HepG2 (cell line): ENCODE results near the gene STX10. TPM values are rescaled to one million over a fixed set of nuclear protein-coding genes. Genes with fewer than 3 reads are reported as not detected.
A peak's percentile ranks its signal among the peaks of the same experiment; 100 is the strongest.

Source experiments
- ARID4A ChIP-seq: sonication (generic); formaldehyde crosslinking; IDR thresholded peaks from 2 replicates; pipeline ENCODE4 v1.5.0; 2020; ENCODE audit warnings: mild to moderate bottlenecking, missing genetic modification reagents, borderline replicate concordance
- CERS6 ChIP-seq: sonication (generic); formaldehyde crosslinking; IDR thresholded peaks from 2 replicates; pipeline ENCODE4 v1.5.0; 2020; ENCODE audit warnings: missing genetic modification reagents
- DNMT1 ChIP-seq: sonication (generic); formaldehyde crosslinking; IDR thresholded peaks from 2 replicates; pipeline ENCODE4 v1.5.1; 2020; ENCODE audit warnings: mild to moderate bottlenecking, missing genetic modification reagents
- ELF4 ChIP-seq: sonication (generic); formaldehyde crosslinking; IDR thresholded peaks from 2 replicates; pipeline ENCODE4 v1.5.0; 2020; ENCODE audit warnings: missing genetic modification reagents, mild to moderate bottlenecking, moderate library complexity, borderline replicate concordance
- IRF2 ChIP-seq: IDR thresholded peaks from 2 replicates; pipeline ENCODE4 v1.6.1; 2018; ENCODE audit warnings: missing genetic modification reagents, missing compliant biosample characterization
- MAF1 ChIP-seq: sonication (generic); formaldehyde crosslinking; IDR thresholded peaks from 2 replicates; pipeline ENCODE4 v1.5.0; 2020; ENCODE audit warnings: missing genetic modification reagents, borderline replicate concordance
- MBNL3 ChIP-seq: fragments of 250-450 bp; sonication (Bioruptor Pico); conservative IDR thresholded peaks from 2 replicates; pipeline ENCODE4 v1.8.0; 2022; ENCODE audit warnings: mild to moderate bottlenecking, inconsistent platforms
- RERE ChIP-seq: IDR thresholded peaks from 2 replicates; pipeline ENCODE4 v1.6.1; 2016; ENCODE audit warnings: low read depth, missing genetic modification reagents, missing compliant biosample characterization
- RXRA ChIP-seq: sonication (generic); formaldehyde crosslinking; IDR thresholded peaks from 2 replicates; pipeline ENCODE4 v1.5.1; 2020; ENCODE audit warnings: missing genetic modification reagents
- SNRNP70 ChIP-seq: fragments of 200-400 bp; formaldehyde crosslinking; IDR thresholded peaks from 2 replicates; pipeline ENCODE4 v1.6.1; 2017; ENCODE audit warnings: mild to moderate bottlenecking, low read depth, low read length, moderate library complexity
- ZBTB25 ChIP-seq: IDR thresholded peaks from 2 replicates; pipeline ENCODE4 v1.6.1; 2018; ENCODE audit warnings: missing genetic modification reagents
- ZBTB38 ChIP-seq: sonication (generic); formaldehyde crosslinking; IDR thresholded peaks from 2 replicates; pipeline ENCODE4 v1.5.1; 2020; ENCODE audit warnings: mild to moderate bottlenecking, missing genetic modification reagents
- ZBTB7B ChIP-seq: sonication (generic); formaldehyde crosslinking; IDR thresholded peaks from 2 replicates; pipeline ENCODE4 v1.4.0; 2020; ENCODE audit warnings: missing genetic modification reagents
- ZNF232 ChIP-seq: sonication (generic); formaldehyde crosslinking; IDR thresholded peaks from 2 replicates; pipeline ENCODE4 v1.4.0; 2020; ENCODE audit warnings: missing genetic modification reagents, borderline replicate concordance
- ZNF382 ChIP-seq: sonication (generic); formaldehyde crosslinking; IDR thresholded peaks from 2 replicates; pipeline ENCODE4 v1.5.0; 2020; ENCODE audit warnings: missing genetic modification reagents, mild to moderate bottlenecking, borderline replicate concordance
- ZNF704 ChIP-seq: sonication (generic); formaldehyde crosslinking; IDR thresholded peaks from 2 replicates; pipeline ENCODE4 v1.8.1; 2023; ENCODE audit warnings: mild to moderate bottlenecking, inconsistent platforms, moderate library complexity, missing genetic modification reagents, borderline replicate concordance
- polyA plus RNA-seq, 8 experiments: library from polyadenylated mRNA; depleted of rRNA in 3 of 8; stranded (reverse) in 7 of 8; unstranded in 1 of 8; fragments of >200 nt; fragmentation: Illumina TruSeq in 4 of 8; extraction: Trizol in 4 of 8; gene quantifications; 2 replicates each; pipeline versions ENCODE4 v1.2.1 to v1.2.3, GENCODE V29; 2011 to 2016; ENCODE audit warnings: low read depth in 4 of 8, missing spikeins in 1 of 8, mixed read lengths in 1 of 8; ENCODE audit not compliant: insufficient read depth in 1 of 8
- total RNA-seq, 5 experiments: library from RNA; depleted of rRNA; stranded (reverse); fragments of >200 nt; fragmentation: Illumina TruSeq; extraction: Trizol; gene quantifications; 2 replicates each; pipeline ENCODE4 v1.2.3, GENCODE V29; 2016; ENCODE audit warnings: low read depth in 1 of 5

The STX10 gene
- total and polyA plus RNA-seq, 2 of the 13 experiments (the other 11 are each of a cell fraction or from before 2014, with no cell fraction given), result 47.9 to 66.4 TPM

- TF ChIP-seq RERE (no peak), MAF1 (peak; percentile 86; the same call in 1 of the 2 replicates), ZNF704 (CRISPR knock-in tag) (no peak), CERS6 (CRISPR knock-in tag) (no peak), ZBTB25 (CRISPR knock-in tag) (peak; percentile 63; the same call in 1 of the 2 replicates), RXRA (CRISPR knock-in tag) (no peak; the same call in 1 of the 2 replicates), ARID4A (CRISPR knock-in tag) (peak; percentile 49; the same call in 1 of the 2 replicates), ELF4 (CRISPR knock-in tag) (no peak), IRF2 (peak; percentile 69), MBNL3 (no peak), DNMT1 (CRISPR knock-in tag) (no peak), ZNF232 (CRISPR knock-in tag) (peak; percentile 68; the same call in 1 of the 2 replicates), ZBTB38 (CRISPR knock-in tag) (peak; percentile 97), ZNF382 (CRISPR knock-in tag) (no peak), SNRNP70 (no peak), ZBTB7B (CRISPR knock-in tag) (no peak)
These were observed 2.9 kb upstream of the STX10 start (continued) for GRCh38 chr19:13152974-13153568.
